ENCODE data around the gene NUP62CL.
"Not testable (repeated sequence)": the region's sequence is repeated elsewhere in the genome, so short reads cannot be mapped to it uniquely, and the experiment has no call there.

GRCh38 chrX:107157618-107158017 lies 48.6 kb downstream of the NUP62CL start:
- TF ChIP-seq CTCF (conservative IDR thresholded peaks at IDR 0.05; ENCODE audit: low read depth, low read length); EZH2 (IDR thresholded peaks at IDR 0.05; ENCODE audit: low read length, unreplicated experiment): not testable (repeated sequence)

All from PC-3 (cell line).